ENCODE measurements around the gene CORO2B.

- TF ChIP-seq CTCF (conservative IDR thresholded peaks at IDR 0.05), result no peak
- TF ChIP-seq EZH2 (IDR thresholded peaks at IDR 0.05; ENCODE audit: low read depth), result no peak
Observed at GRCh38 chr15:68698708-68699107, 119.9 kb downstream of the CORO2B start.

All from PC-9 (cell line).